ENCODE measurements around the gene MGME1. TPM values are rescaled to one million over a fixed set of nuclear protein-coding genes. Genes with fewer than 3 reads are reported as not detected.
"Not testable (repeated sequence)": the region's sequence is repeated elsewhere in the genome, so short reads cannot be mapped to it uniquely, and the experiment has no call there.

MGME1 gene
- total RNA-seq, 8 experiments from 2014 or later, result 8.8 to 36.6 (median 15.0) TPM

DNA sequence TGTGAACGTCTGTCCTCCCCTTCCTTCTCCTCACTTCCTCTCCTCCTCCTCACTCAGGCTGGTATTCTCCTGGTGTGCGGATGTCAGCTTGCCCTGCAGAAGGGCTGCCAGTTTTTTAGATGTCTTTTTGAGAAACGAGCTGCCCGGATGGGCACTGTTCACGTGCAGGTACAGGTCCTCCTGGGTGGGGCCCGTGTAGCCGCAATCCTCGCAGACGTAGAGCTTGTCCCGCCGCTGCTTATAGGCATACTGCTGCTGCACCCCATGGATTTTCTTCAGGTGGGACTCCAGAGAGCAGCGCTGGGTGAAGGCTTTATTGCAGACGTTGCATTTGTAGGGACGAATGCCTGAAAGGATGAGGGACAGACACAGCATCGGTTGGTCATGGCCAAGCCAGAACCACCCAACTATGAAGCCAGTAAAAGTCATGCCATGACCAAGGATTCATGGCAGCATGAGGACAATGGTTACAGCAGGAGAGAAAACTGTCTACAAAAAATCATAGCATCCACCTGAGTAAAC lies 55.8 kb downstream of the MGME1 start:
- Histone ChIP-seq H3K27ac (no peak overlapping the region), H3K4me1 (replicated peaks in 1 of 2) (no peaks in the 10 kb centered on the region), H3K4me3 (no peak overlapping the region)
- ATAC-seq (replicated peaks in 6 of 8), result no peak
- 40 to 100% (median 66%) methylated on average over 1 to 14 of the region's 15 CpGs; no CpG with 5 or more reads in 1 of the 10 experiments for WGBS, 10 experiments
- in situ Hi-C loops (cut with MboI; ENCODE audit: low pct_unique_long_range_greater_than_20kb in 2 of 9, low sequenced_read_pairs in 9 of 9, unreplicated experiment in 9 of 9), result loop anchor here in 3 of 9 experiments (25.0 kb wide), 2 partner anchors 87 to 238 kb away; no protein-coding TSS in a partner anchor

DNA sequence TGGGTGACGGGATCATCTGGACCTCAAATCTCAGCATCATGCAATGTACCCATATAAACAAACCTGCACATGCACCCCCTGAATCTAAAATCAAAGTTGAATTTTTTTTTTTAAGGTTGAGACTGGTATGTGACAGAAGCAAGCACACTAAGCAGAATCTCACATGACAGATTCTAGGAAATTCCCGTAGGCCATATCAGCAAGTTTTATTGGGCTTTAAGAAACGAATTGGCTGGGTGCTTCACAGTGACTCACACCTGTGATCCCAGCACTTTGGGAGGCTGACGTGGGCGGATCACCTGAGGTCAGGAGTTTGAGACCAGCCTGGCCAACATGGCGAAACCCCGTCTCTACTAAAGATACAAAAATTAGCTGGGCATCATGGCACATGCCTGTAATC lies 58.2 kb downstream of the MGME1 start:
- in situ Hi-C loops (cut with MboI; ENCODE audit: low pct_unique_long_range_greater_than_20kb in 2 of 9, low sequenced_read_pairs in 9 of 9, unreplicated experiment in 9 of 9), result loop anchor here in 2 of 9 experiments (25.0 kb wide), 2 partner anchors 90 to 235 kb away; no protein-coding TSS in a partner anchor
- WGBS, 10 experiments, result 22 to 100% (median 76%) methylated on average over 1 to 6 of the region's 7 CpGs; no CpG with 5 or more reads in 4 of the 10 experiments
- H3K4me1 ChIP-seq (replicated peaks in 1 of 2); H3K4me3 ChIP-seq; H3K27ac ChIP-seq; ATAC-seq (replicated peaks in 6 of 8): not testable (repeated sequence)

DNA sequence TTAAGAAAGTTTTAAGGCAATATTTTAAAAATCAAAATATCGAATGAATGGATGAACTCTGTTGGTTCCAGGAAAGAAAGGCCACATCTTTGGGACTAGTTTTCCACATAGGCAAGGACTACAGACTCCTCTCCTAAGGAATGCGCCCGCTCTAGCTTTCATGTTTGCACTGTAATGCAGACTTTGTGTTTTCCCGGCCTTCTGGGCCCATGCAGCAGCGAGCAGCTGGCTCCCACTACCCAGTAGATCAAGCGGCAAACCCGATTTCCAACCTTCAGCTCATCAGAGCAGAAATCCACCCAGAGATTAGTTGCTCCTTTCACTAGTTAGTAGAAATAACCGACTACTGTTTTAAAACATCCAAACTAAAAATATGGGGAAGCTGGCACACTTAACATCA lies 61.2 kb downstream of the MGME1 start:
- in situ Hi-C loops (cut with MboI; ENCODE audit: low pct_unique_long_range_greater_than_20kb in 2 of 9, low sequenced_read_pairs in 9 of 9, unreplicated experiment in 9 of 9), result loop anchor here in 2 of 9 experiments (25.0 kb wide), 2 partner anchors 93 to 232 kb away; no protein-coding TSS in a partner anchor
- WGBS, 10 experiments, result 38 to 100% (median 79%) methylated on average over 1 to 7 of the region's 8 CpGs; no CpG with 5 or more reads in 1 of the 10 experiments
- H3K4me1 ChIP-seq (replicated peaks in 1 of 2), result peaks cover 0 to 4% of the 10 kb centered on the region in 2 donors
- H3K4me3 ChIP-seq, result no peak overlapping the region
- ATAC-seq (replicated peaks in 6 of 8), result peak in 1 of 8 experiments; percentile 69
- no peak overlapping the region for H3K27ac ChIP-seq

DNA sequence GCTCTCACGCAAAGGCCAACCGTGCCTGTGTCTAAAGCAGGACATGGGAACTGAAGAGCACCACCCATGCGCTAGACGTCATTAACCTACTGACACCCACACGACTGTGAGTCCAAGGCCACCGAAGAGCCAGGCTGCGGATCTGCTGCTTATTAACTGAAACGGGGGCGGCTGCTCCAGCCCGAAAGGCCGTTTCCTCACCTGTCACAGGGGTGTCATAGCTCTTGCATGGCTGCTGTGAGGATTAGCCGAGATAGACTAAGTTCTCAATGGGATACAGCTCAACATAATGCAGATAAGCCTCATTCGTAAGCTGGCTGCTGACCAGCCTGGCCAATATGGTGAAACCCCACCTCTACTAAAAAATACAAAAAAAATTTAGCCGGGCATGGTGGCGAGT lies 62.2 kb downstream of the MGME1 start:
- Histone ChIP-seq H3K4me3 (no peak overlapping the region), H3K27ac (no peak overlapping the region), H3K4me1 (replicated peaks in 1 of 2) (peaks cover 0 to 4% of the 10 kb centered on the region in 2 donors)
- no peak for ATAC-seq (replicated peaks in 6 of 8)
- WGBS, 10 experiments, result 50 to 100% (median 98%) methylated on average over 1 to 4 of the region's 15 CpGs; no CpG with 5 or more reads in 4 of the 10 experiments
- in situ Hi-C loops (cut with MboI; ENCODE audit: low pct_unique_long_range_greater_than_20kb in 2 of 9, low sequenced_read_pairs in 9 of 9, unreplicated experiment in 9 of 9), result loop anchor here in 2 of 9 experiments (25.0 kb wide), 2 partner anchors 94 to 231 kb away; no protein-coding TSS in a partner anchor

DNA sequence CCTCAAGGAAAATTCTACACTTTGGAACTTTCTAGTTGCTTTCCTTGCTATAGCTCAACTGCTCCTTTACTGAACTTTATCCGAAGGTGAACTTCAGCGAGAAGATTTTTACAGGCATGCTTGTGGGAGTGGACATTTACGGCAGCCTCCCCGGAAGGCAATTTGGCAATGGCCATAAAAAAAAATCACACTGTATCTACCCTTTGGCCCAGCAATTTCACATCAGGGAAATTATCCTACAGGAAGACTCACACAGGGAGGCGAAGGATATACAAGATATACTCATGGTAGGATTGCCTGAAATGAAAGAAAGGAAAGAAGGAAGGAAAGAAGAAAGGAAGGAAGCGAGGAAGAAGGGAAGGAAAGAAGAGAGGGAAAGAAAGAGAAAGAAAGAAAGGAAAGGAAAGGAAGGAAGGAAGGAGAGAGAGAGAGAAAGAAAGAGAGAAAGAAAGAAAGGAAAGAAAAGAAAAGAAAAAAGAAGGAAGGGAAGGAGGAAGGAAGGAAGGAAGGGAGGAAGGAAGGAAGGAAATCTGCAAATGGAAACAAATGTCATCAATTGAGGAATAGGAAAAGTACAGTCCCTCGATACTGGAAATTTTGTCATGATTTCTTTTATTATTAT lies 63.2 kb downstream of the MGME1 start:
- no peak overlapping the region for H3K4me3 ChIP-seq
- in situ Hi-C loops (cut with MboI; ENCODE audit: low pct_unique_long_range_greater_than_20kb in 2 of 9, low sequenced_read_pairs in 9 of 9, unreplicated experiment in 9 of 9), result loop anchor here in 2 of 9 experiments (25.0 kb wide), 2 partner anchors 95 to 230 kb away; no protein-coding TSS in a partner anchor
- no peak for ATAC-seq (replicated peaks in 6 of 8)
- H3K27ac ChIP-seq, result no peak overlapping the region
- peaks cover 0 to 4% of the 10 kb centered on the region in 2 donors for H3K4me1 ChIP-seq (replicated peaks in 1 of 2)
- WGBS, 10 experiments, result 26 to 95% (median 81%) methylated on average over 2 to 7 of the region's 7 CpGs

DNA sequence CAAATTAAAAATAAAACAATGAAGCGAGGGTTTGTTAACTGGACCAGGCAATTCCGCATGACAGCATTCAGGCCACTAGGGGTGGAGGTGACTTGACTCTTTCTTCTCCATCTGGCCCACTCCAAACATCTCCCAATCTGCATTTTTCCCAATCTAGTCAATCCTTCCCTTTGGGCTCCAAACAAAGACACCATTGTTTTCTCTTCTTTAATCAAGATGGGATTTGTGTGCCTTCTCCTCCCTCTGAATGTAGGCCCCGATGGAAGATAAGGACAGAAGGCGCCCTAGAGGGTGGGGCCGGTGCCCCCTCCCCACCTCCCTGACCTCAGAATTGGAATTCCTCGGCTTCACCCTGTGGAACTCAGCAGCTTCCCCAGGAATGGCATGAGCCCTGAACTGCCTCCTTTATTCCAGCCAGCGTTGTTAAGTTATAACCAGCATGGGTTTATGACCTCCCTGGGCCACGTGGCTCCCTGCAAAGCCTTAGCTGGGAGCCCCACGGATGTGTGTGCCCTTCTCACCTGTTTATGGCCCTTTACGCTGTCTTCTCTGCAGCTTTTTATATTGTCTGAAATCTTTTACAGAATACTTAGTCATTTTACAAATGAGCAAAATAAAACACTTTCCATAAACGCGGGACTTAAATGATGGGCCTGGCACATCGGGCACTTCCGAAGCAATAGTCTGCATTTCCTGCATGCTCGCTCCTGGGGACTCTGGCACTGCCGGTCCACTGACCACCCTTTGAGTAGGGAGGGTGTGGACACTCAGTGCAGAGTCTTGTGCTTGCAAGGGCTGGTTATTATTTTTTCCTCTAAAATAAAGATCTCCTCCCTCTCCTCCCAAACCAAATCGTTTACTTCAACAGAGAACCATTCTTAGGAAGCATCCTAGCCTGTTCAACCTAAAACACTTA lies 64.4 kb downstream of the MGME1 start:
- 48 to 93% (median 56%) methylated on average over 3 to 12 of the region's 17 CpGs for WGBS, 10 experiments
- H3K4me1 ChIP-seq (replicated peaks in 1 of 2), result peaks cover 0 to 4% of the 10 kb centered on the region in 2 donors
- in situ Hi-C loops (cut with MboI; ENCODE audit: low pct_unique_long_range_greater_than_20kb in 2 of 9, low sequenced_read_pairs in 9 of 9, unreplicated experiment in 9 of 9), result loop anchor here in 2 of 9 experiments (25.0 kb wide), 2 partner anchors 96 to 229 kb away; no protein-coding TSS in a partner anchor
- no peak overlapping the region for H3K4me3 ChIP-seq
- no peak for ATAC-seq (replicated peaks in 6 of 8)
- H3K27ac ChIP-seq, result no peak overlapping the region

DNA sequence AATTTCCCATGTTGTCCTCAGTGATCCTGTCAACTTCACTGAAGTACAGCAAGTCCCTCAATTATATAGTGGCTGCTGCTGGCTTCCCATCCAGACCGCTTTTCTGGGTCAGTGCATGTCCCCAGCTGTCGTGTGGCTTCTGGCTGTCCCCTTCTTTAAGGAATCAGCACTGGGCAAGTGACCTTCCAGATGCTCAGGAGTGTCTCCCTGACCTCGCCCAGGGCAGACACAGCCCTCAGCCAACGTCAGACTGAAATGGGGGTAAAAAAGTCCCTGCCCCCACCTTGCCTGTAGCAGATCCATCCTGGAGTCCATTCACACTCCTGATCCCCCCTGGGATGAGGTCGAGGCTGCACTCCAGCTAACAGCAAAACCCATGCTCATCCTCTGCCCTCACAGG lies 65.2 kb downstream of the MGME1 start:
- H3K4me3 ChIP-seq, result no peak overlapping the region
- no peak overlapping the region for H3K27ac ChIP-seq
- peaks cover 0 to 4% of the 10 kb centered on the region in 2 donors for H3K4me1 ChIP-seq (replicated peaks in 1 of 2)
- 17 to 100% (median 47%) methylated on average over 1 to 2 of the region's 5 CpGs; no CpG with 5 or more reads in 4 of the 10 experiments for WGBS, 10 experiments
- in situ Hi-C loops (cut with MboI; ENCODE audit: low pct_unique_long_range_greater_than_20kb in 2 of 9, low sequenced_read_pairs in 9 of 9, unreplicated experiment in 9 of 9), result loop anchor here in 2 of 9 experiments (25.0 kb wide), 2 partner anchors 97 to 228 kb away; no protein-coding TSS in a partner anchor
- no peak for ATAC-seq (replicated peaks in 6 of 8)

DNA sequence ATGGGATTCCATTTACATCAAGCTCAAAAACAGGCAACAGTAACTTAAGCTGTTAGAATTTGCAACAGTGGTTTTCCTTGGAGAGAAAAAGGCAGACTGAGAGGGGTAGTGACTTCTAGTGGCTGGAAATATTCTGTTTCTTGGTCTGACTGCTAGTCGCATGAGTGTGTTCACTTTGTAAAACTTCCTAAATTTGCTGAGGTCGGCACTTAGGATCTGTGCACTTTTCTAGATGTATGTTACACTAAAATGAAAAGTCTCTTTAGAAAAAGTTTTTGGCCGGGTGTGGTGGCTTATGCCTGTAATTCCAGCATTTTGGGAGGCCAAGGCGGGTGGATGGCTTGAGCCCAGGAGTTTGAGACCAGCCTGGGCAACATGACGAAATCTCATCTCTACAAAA lies 70.2 kb downstream of the MGME1 start:
- no peak overlapping the region for H3K27ac ChIP-seq
- no peak for ATAC-seq (replicated peaks in 6 of 8)
- in situ Hi-C loops (cut with MboI; ENCODE audit: low pct_unique_long_range_greater_than_20kb in 2 of 9, low sequenced_read_pairs in 9 of 9, unreplicated experiment in 9 of 9), result loop anchor here in 2 of 9 experiments (25.0 kb wide), 2 partner anchors 102 to 223 kb away; no protein-coding TSS in a partner anchor
- 20 to 81% (median 64%) methylated on average over 1 to 5 of the region's 5 CpGs for WGBS, 10 experiments
- H3K4me3 ChIP-seq, result no peak overlapping the region
- H3K4me1 ChIP-seq (replicated peaks in 1 of 2), result no peaks in the 10 kb centered on the region

Other genes with a start within 250 kb of the MGME1 start
- gene SNX5, start 224 bp upstream of the MGME1 start, total RNA-seq, result 100 to 1,000 TPM in 2 of 8 experiments, 10 to 100 TPM in 6; 41.7 to 199 (median 73.8) TPM
- gene OVOL2, start 88.9 kb downstream of the MGME1 start, total RNA-seq, result not detected
- gene KAT14, start 168.8 kb downstream of the MGME1 start, total RNA-seq, result 10 to 100 TPM; 12.9 to 18.1 (median 15.7) TPM
- gene PET117, start 168.8 kb downstream of the MGME1 start, total RNA-seq, result 10 to 100 TPM; 10.4 to 17.3 (median 13.0) TPM

Data from motor neuron (in vitro differentiated cells).